HG02970 (cell line): Measurements from ENCODE around the gene ELK4.

ENCODE experiments used
- ATAC-seq: cut with Tn5 transposase; IDR thresholded peaks from one replicate; pipeline ENCODE4 v1.9.1; 2021; ENCODE audit warnings: mild to moderate bottlenecking, moderate library complexity, moderate number of reproducible peaks; ENCODE audit not compliant: unreplicated experiment, low FRiP score

Gene ELK4

GRCh38 chr1:205568469-205569361, 63.1 kb downstream of the ELK4 start:
- no peak for ATAC-seq

GRCh38 chr1:205568135-205568468, 63.7 kb downstream of the ELK4 start:
- no peak for ATAC-seq

GRCh38 chr1:205567716-205568115, 64.1 kb downstream of the ELK4 start:
- ATAC-seq, result no peak

GRCh38 chr1:205565799-205566198, 66.0 kb downstream of the ELK4 start:
- ATAC-seq, result no peak

DNA sequence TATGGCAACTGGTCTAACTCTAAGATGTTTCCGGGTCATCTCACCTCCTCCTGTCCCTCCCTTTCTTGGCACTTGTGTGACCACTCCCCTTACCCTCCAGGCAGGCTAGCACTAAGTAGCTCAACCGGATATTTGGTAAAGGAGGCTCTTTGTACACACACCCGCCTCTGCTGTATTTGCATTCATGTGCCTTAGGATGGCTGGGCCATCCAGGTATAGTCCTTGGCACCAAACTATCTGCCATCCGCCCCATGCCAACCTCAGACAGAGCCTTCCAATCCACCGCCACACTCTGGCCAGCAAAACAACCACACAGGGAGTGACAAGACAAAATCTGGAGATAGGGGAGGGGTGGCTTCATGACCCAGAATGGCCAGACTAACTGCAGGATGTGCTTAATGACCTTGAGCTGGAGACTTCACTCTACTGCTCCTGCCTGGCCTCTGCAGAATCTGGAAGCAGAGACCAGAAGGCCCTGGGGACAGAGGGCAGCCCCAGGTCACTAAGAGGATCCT, 67.8 kb downstream of the ELK4 start:
- ATAC-seq, result no peak

GRCh38 chr1:205561501-205562203, 70.2 kb downstream of the ELK4 start:
- no peak for ATAC-seq
